ENCODE results near the gene THOC7.

DNA sequence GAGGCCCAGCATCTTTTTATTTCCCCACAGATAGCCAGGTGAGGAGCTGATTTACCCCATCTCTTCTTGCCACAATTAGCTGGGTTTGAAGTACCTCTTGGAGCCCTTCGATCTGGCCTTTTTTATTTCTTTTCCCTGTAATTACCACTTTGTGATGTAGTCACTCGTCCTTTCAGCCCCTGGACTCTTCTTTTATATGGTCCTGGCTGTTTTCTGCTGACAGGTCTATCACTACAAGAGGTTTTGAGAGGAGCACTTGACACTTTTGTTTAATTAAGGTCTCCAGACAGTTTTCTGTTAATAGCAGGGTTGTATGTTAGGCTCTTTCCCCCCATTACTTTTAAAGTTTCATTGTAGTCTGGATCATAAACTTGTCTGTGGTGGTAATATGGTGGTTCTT lies 11.9 kb upstream of the THOC7 start:
- TF ChIP-seq GATA3 (IDR thresholded peaks at IDR 0.05; ENCODE audit: low read depth, low read length) (no peak), GATA2 (IDR thresholded peaks at IDR 0.05; ENCODE audit: low read depth, low read length) (no peak)

Data from SH-SY5Y (cell line).